GM21723 (cell line): ENCODE results near the gene APOL3.
"Not testable (repeated sequence)": the region's sequence is repeated elsewhere in the genome, so short reads cannot be mapped to it uniquely, and the experiment has no call there.

Source experiments
- ATAC-seq: cut with Tn5 transposase; IDR thresholded peaks from one replicate; pipeline ENCODE4 v1.9.1; 2021; ENCODE audit warnings: mild to moderate bottlenecking, moderate library complexity; ENCODE audit not compliant: unreplicated experiment

Gene APOL3

DNA sequence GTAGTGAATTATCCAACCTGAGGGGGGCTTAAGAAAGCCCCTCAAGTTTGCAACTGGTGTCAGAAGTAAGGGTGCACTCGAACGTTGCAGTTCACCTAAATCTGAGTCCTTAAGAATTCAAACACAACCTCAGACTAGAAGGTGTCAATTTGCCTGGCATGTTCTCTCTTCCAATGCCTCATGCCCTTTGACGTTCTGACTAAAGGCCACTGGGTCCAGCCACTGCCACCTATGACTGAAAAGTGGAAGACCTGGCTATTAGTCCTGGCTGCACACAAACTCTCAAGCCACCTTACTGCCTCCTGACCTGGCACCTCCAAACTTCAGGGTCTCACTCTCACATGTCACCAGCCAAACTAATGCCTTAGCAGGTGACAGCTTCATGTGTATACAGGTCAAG lies 33.0 kb upstream of the APOL3 start:
- ATAC-seq: no peak

DNA sequence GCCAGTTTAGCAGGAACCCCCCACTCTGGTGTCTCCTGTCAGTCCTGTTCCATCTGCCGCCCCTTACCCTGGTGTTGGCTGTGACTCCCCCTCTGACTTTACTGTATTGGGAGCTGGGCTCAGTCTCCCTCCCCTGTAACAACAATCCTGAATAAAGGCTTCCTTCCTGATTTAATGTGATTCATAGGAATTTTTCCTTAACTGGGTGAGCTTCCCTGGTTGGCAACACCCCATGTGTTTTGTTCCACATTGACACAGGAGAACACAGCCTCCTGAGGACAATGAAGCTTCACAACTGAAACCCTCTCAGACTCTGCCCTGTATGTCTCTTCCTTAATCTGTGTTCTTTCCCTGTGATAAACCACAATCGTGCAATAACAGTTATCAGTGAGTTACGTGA lies 32.6 kb upstream of the APOL3 start:
- ATAC-seq: no peak

DNA sequence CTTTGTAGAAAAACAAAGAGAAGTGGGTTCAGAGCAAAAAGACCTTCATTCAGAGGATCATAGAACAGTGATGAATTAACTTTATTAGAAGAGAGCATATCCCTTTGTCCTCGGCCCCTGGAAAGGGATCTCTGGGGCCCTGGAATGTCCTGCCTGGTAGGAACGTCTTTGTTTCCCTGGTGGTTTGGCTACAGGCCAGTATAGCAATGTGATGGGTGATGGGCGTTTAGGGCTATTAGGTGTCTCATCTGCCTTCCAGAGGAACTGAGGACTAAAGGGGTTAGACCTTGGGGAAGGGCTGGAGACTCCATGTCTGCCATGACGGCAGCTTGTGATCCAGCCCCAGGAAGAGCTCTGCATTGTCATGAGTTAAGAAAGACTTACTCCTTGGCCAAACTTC lies 32.0 kb upstream of the APOL3 start:
- ATAC-seq: no peak

DNA sequence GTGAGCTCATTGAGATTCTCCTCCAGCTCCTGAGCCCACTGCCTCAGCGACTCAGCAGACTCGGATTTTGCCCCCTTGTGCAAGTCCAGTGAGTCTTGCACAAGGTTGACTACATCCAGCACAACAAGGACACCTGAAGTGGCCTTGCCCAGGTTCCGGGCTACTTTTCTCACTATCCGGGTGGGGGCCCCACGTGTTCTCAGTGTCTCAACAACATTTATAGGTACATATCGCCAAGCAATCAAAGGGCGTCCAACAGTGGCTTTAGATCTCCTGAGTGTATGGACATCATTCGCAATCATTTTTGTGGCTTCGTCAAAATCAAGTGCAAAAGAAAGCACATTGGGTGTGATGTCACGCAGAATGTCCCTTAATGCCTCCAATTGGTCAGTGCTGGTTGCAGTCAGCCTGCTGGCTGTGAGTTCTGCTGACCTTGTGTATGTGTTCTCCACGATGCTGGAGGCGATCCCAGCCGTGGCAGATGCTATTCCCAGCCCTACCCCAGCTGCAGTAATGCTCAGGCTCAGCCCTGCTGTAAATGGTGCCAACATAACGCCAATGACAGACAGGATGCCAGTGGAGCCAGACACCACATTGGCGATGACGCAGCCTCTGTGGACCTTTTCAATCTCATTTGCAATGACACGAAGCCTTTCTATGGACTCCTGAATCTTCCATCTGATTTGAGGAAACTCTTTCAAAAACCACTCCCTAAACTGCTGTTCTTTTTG lies 30.7 kb upstream of the APOL3 start:
- ATAC-seq: no peak

DNA sequence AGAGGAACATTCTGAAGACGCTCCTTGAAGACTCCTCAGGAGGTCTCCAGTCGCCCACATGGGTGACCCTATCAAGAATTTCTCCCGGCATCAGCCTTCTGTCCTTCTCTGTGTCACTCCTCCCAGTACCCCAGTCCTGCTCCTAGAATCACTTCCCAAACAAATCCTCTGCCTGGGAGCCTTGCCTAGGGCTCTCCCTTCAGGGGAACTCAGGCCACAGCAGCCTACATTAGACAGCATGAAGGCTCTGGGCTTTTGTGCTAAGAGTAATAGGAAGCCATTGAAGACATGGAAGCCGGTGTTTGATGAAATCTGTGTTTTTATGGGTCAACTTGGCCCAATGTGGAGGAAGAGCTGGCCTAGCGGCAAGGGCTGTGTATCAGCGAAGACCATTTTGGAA lies 27.3 kb upstream of the APOL3 start:
- not testable (repeated sequence) for ATAC-seq

DNA sequence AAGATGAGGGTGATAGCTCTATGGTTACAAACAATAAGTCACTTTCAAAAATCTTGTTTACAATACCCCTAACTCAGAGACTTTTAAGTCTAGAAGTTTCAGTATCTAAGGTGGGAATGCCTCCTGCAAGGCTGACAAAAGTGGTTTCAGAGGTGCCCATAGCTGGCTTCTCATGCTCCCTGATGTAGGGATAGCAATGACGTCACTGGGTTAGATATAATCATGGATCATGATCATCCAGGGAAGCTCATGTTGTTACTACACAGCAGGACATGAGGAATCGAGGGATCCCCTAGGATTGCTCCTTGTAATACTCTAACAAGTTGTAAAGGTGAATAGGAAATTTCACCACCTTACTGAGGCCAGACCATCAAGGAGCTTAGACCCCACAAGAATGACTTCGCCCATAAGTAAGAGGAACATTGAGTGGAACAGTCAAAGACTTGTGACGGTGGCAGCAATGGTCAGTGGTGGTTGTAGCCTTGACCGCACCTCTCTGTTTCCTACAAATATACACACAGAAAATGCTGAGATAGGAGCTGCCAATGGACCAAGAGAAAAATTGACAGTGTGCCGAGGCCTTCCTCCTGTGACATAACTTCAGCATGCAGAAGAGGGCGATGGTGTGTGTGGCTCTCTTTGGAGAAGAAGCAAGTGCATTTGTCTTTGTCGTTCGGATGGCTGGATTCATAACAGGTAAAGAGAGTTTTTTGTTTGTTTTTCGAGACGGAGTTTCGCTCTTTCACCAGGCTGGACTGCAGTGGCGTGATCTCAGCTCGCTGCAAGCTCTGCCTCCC lies 25.5 kb upstream of the APOL3 start:
- ATAC-seq: no peak

DNA sequence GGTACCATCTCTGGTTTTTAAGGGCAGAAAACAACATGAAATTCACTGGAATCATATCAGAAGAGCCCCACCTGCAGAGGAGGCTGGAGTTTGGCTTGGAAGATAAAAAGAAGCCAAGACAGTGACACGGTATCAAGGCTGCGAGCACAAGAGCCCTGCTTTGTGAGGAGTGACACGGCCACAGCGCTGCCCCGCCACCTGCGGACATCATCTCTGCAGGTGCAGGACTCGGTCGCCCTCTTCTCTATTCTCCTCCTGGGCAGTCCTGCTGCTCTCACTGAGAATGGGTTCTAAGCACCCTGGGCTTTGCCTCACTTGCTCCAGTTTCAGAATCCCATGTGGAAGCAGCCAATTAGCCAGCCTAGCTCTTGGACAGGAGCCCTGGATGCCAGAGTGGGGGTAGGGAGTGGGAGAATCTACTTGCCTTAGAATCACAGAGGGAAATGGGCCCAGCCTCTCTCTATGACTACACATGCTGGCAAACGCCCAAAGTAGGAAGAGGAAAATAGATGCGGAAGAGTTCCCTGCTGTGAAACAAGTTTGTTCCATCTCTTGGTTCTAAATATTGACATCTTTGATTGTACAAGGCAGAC lies 24.0 kb upstream of the APOL3 start:
- ATAC-seq: no peak

DNA sequence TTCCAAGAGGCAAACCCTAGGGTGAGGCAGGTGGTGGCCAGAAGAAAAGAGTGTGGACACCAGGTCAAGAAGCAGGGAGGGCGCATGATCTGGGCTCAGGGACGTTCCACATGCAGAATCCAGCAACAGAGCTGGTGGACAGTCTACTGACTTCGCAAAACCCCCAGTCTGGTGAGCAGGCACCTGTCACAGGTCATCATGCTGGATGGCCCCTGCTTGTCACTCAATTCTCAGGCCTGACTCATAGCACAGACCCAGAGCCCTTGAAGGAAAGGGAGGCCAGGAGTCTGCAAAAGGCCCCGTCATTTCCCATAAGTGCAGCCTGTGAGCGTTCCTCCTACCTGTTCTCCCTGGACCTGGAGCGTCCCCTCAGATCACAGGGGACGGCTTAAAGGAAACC lies 22.9 kb upstream of the APOL3 start:
- ATAC-seq: no peak

DNA sequence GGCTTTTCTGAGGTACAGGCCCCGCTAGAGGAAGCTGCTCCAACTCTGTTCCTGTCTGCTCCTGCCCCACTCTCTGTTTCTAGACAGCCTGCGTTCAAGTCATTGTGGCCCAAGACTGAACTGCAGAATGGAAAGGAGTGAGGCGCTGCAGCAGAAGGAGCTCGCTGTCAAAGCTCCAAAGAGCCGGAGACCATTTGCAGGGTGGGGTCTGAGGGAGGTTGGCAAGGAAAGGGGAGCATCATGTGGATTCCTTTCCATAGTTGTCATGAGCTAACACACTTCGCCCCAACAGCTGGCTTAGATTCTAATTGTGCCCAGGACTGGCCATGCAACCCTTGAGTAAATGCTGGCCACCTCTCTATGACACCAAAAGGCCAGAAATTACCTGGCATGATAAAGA lies 22.3 kb upstream of the APOL3 start:
- ATAC-seq: no peak

DNA sequence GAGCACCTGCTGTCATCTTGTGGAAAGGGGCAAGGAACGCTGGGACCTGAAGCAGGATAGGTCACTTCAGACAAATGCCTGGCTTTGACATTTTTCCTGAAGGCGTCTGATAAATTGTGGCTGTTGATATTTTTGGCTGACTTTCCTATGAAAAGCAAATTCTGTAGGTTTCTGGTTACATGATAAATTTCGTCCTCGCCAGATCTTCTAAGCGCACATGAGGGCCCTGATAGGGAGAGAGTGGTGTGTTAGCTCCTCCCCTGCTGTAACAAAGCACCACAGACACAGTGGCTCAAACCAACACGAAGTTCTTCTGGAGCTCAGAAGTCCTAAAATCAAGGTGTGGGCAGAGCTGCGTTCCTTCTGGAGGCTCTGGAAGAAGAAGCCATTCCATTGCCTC lies 21.5 kb upstream of the APOL3 start:
- no peak for ATAC-seq

DNA sequence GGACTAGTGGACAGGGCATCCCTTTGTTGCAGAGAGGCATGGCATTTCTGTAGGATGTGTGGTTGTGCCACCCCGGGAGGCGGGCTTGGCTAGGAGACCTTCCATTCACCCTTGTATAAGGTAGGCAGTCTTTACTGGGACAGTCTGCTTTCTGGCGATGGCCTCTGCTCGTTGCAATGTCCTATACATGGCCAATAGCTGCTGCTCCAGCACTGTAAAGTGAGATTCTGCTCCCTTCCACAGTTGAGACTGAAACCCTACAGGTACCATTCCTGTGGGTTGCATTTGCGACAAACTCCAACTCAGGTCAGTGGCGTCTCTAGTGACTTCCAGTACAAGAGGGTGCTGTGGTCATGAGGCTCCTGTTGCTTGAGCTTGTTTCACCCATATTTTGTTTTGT lies 20.4 kb upstream of the APOL3 start:
- ATAC-seq: no peak

DNA sequence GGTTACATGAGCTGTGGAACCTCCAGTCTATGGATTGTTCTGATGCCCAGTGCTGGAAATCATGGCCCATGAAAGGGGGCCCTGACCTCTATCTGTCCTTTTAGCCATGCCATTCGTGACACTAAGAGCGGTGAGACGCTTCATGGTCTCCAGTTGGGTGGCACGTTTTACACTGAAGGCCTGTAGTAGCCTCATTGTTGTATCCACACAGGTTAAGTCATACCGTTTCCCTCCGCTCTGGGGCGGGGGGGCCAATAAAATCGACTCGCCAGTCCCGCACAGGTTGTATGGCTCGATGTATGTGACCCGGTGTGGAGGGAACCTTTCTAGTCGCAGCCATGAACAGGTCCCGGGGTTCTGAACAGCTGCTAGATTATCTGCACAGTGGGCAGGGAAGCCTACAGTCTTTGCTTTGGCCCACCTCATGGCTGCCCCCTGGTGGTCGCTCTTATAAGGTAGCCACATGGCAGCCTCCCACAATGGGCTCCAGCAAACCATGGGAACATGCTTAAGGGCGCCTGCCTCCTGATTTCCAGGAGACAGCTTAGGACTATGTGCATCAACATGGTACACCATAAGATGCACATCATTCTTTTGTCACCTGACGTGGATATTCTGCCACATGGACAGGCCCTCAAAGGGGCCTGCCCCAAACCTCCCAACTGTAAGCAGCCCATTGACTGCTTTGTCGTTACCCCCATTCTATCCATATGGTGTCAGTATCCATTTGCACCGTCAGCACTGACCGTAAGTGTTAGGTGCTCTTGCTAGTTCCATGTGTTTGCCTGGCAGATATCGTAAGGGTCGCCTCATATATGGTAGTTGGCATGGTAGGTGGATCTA lies 19.7 kb upstream of the APOL3 start:
- ATAC-seq: no peak

DNA sequence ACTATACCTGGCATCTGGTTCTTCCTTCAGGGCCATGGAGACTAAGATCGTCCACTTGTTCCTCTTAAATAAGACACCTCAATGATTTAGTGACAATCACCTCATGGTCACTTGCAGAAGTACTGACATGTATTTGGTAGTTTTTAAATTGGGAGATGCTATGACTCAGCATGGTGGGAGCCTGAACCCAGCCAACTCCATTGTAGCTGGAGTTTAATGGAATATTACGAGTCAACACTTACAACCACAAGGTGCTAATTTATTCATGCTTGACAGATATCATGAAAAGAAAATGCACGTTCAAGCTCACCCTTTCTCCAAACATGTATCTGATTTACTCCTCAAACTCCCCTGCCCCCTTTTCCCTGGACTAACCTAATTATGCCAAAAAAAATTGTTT lies 16.6 kb upstream of the APOL3 start:
- no peak for ATAC-seq

DNA sequence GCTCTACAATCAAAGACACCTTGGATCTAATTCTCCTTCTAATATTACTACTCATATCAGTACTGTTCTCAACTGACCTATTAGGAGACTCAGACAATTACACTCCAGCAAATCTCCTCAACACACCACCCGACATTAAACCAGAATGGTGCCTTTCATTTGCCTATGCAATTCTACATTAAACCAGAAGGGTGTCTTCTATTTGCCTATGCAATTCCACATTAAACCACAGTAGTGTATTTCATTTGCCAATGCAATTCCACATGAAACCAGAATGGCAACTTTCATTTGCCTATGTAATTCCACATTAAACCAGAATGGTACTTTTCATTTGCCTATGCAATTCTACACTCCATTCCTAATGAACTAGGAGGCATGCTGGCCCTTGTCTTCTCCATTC lies 15.3 kb upstream of the APOL3 start:
- no peak for ATAC-seq

DNA sequence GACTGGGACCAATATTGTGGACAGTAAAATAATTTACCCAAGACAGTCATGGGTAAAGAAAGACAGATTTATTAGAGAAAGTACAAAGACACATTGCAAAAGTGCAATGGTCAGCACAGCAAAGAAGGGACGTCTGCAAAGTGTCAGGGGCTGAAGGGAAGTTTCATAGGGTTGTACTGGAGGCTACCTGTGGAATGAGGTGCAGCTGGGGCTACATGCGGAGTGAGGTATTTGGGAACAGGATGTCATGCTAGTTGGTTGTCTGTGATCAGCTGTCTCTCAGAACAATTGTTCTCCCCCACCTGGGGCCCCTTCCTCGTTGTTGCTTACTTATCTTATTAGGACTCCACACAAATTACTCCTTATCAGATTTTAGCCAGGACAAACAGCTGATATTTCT lies 11.4 kb upstream of the APOL3 start:
- no peak for ATAC-seq

DNA sequence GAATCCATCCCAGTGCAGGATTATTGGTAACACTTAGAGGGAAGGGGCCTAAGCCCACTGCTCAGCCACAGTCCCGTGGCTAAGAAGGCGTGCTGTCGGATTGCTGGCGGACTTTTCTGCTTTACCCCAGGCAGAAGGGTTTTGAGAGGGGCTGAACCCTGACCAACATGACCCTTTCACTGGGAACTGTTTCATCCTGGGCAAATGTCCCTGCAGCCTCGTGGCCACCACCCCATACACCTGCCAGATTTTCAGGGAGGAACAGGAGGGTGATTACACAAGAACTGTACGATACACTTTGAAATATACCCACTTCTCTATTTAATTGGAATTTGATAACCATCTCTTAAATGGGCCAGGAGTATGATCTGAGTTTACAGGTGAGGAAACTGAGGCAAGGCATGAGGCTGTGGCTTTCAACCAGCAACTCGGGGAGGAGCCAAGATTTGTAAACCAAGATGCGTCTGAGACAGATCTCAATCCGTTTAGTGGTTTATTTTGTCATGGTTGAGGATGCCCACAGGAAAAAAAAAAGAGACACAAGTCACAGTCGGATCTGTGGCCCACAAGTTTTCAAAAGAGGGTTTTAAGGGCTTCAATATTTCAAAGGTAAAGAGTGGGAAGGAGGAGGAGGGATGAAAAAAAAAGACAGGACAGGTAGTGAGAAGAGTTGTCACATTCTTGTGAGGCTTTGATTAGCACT lies 6.1 kb upstream of the APOL3 start:
- ATAC-seq: no peak

DNA sequence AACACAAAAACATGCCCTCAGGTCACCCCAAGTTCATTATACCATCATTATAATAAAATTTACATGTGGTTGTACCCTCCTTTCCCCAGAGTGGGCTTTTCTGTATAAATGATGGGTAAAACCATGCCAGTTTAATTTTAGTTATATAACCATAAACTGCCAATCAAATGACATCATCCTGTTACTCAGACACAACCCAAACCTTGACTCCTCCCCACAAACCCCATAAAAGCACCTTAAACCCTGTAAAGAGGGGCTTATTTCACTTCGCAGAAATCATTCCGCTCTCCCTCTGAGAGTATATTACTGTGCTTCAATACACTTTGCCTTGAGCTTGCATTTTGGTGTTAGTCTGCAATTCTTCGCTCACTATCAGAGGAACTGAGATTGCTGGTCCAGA lies 5.5 kb upstream of the APOL3 start:
- ATAC-seq: no peak

DNA sequence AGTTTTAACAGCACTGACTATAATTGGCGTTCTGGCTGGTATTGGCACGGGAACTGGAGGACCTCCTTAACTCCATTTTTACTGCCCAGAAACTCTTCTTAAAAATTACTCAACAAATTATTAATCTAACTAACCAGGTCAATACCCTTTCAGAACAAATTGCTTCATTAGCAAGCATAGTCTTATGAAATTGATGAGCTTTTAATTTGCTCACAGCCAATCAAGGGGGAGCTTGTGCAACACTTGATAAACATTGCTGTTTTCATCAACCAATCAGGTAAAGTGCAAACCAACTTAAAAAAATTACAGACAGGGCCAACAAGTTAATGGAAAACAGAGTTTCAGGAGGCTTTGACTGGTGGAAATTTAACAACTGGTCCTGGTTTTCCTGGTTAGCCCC lies 4.6 kb upstream of the APOL3 start:
- ATAC-seq: no peak

DNA sequence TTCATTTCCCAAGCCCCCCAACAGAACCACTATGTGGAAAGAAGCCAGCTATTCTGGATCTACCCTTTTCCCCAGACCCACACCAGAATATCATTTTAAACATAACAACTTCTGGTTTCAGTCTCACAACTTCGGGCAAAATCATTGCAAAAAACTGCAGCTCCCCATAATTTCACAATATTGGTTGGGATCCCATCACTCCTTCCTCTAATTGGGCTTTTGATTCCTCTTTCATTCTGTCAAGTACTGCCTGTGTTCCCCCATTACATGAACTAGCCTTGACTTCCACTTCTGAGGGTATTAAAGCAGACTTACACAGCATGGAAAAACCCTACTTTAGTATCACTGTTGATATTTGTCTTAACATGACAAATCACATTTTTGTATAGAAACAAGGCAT lies 4.1 kb upstream of the APOL3 start:
- no peak for ATAC-seq

DNA sequence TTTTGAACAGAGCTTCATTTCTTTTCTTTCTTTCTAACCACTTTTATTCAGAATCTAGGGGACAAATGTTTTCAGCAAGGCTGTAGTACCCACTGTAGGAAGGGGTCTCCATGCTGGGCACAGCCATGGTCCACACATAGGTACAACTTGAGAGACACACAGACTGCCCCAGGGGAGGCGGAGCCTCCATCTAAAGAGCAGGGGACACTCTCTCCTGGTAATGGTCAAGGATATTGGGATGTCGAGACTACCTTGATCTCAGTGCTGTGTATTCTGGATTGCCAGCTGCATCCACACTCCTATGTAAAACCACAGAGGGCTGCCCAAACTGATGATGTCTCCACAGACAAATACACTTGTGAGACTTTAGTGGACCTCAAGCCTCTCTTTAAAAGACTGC lies 2.9 kb upstream of the APOL3 start:
- no peak for ATAC-seq
